Memory B cell (primary cell): ENCODE measurements around the gene B3GNT8.

ENCODE experiments used
- ATAC-seq: fragments of 150-1000 bp; cut with Tn5 transposase; 2 replicates; pipeline ENCODE4 v1.10.0; 2021; ENCODE audit warnings: low read depth, mild to moderate bottlenecking, moderate library complexity
- DNase-seq, 2 donors: peaks; one replicate each; pipeline ENCODE4 v3.0.0; 2022; ENCODE audit warnings: low spot score in 2 of 2
- H3K27ac Mint-ChIP-seq: one replicate; pipeline ENCODE4 v1.8.0; 2022; ENCODE audit warnings: mild to moderate bottlenecking, moderate library complexity, mixed read lengths
- H3K27me3 Mint-ChIP-seq: one replicate; pipeline ENCODE4 v1.8.0; 2022; ENCODE audit warnings: mixed read lengths
- H3K36me3 Mint-ChIP-seq: one replicate; pipeline ENCODE4 v1.8.0; 2022; ENCODE audit warnings: mild to moderate bottlenecking, mixed read lengths
- H3K4me1 Mint-ChIP-seq: one replicate; pipeline ENCODE4 v1.8.0; 2022; ENCODE audit warnings: mixed read lengths
- H3K4me3 Mint-ChIP-seq: one replicate; pipeline ENCODE4 v1.8.0; 2022; ENCODE audit warnings: mild to moderate bottlenecking, moderate library complexity, mixed read lengths
- H3K9me3 Mint-ChIP-seq: one replicate; pipeline ENCODE4 v1.8.0; 2022; ENCODE audit warnings: mixed read lengths

Gene B3GNT8

DNA sequence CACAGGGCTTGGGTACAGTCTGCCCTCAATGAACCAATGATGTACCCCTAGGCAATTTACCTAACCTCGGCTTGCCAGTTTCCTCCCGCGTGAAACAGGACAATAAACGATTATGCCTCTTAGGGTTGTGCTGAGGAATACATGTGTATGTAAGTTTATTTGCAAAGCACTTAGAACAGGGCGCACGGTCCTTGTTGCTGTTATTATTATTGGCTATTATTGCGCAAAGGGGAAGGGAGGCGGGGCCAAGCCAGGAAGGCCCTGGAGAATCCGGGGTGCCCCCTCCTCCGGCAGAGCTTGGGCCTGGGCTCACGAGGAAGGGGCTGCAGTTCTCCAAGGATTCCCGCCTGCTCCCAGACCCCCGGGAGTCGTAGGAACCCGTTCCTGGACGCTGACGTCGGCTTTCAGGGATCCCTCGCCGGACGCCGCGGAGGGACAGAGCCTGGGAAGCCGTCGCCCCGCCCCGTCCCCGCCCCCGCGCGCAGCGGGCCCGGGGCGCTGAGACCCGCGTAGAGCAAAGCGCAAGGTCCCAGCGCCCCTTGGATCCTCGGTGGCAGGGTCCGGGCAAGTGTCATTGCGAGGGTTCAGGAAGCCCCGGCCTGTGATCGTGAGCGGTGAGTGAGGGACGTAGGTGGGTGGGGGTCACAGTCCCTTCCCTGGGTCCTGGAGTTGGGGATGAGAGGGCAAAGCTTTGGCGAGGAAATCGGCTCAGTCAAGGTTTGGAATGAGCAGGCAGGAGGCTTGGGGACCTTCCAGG is 50.8 kb downstream of the B3GNT8 start, which contains the start of gene TMEM91:
Gene TMEM91, plus strand, starts transcription at position 293 of the 757 bp plus-strand sequence. CDS start 1,777 bp downstream, outside the sequence.
- Mint-ChIP-seq H3K27ac (no peak within 1 kb of the TSS), H3K27me3 (peaks cover 2% of the 10 kb centered on the region), H3K4me1 (peaks cover 17% of the 10 kb centered on the region), H3K4me3 (peak within 1 kb of the TSS; percentile 73), H3K9me3 (no peaks in the 10 kb centered on the region), H3K36me3 (peaks cover 1% of the 10 kb centered on the region)
- ATAC-seq (peak; percentile 30), DNase-seq (no peak)
